SK-N-SH (cell line): ENCODE data around the gene SMAD5. TPM values are rescaled to one million over a fixed set of nuclear protein-coding genes. Genes with fewer than 3 reads are reported as not detected.

ENCODE experiments used
- CTCF ChIA-PET: fragments of 300-600, 350-600 bp; formaldehyde crosslinking; extraction: SDS; loops from one replicate; lab custom pipeline; 2021; lab: Yijun Ruan, JAX
- POLR2A ChIA-PET: fragments of 350-600 bp; sonication (Branson Sonifier 250); formaldehyde crosslinking; extraction: SDS; loops from one replicate; lab custom pipeline; 2020; ENCODE audit warnings: antibody characterized with exemption, inconsistent platforms; lab: Yijun Ruan, JAX
- DNase-seq: peaks from one replicate; pipeline ENCODE4 v3.0.0; 2012
- H2AFZ ChIP-seq: fragments of 200-600 bp; sonication (generic); 2 replicates; pipeline ENCODE4 v1.8.1; 2016; ENCODE audit warnings: antibody characterized with exemption, mild to moderate bottlenecking, low read depth
- H3F3A ChIP-seq: fragments of 200-600 bp; sonication (generic); replicated peaks from 2 replicates; pipeline ENCODE3; 2016; ENCODE audit warnings: antibody characterized with exemption, mild to moderate bottlenecking; ENCODE audit not compliant: insufficient read depth
- H3K27ac ChIP-seq, 2 experiments: fragments of 200-500 bp in 1 of 2; fragments of 200-600 bp in 1 of 2; sonication (Bioruptor generic) in 1 of 2; sonication (generic), shearing (Covaris generic) in 1 of 2; 2 replicates each; pipeline versions ENCODE4 v1.5.1 to v1.6.1; 2014 to 2016; ENCODE audit warnings: low read depth in 2 of 2, inconsistent platforms in 1 of 2, low read length in 1 of 2, mild to moderate bottlenecking in 1 of 2, mixed read lengths in 1 of 2
- H3K27me3 ChIP-seq: fragments of 200-600 bp; sonication (generic), shearing (Covaris generic); 2 replicates; pipeline ENCODE4 v1.6.1; 2016; ENCODE audit warnings: mixed run types; ENCODE audit not compliant: insufficient read depth
- H3K36me3 ChIP-seq, 2 experiments: fragments of 200-500 bp in 1 of 2; fragments of 200-600 bp in 1 of 2; sonication (Bioruptor generic) in 1 of 2; sonication (generic) in 1 of 2; replicated peaks in 1 of 2; 2 replicates each; pipeline versions ENCODE3 to v1.5.1; 2014 to 2016; ENCODE audit warnings: low read length in 1 of 2, mild to moderate bottlenecking in 1 of 2; ENCODE audit not compliant: insufficient read depth in 2 of 2, control insufficient read depth in 1 of 2
- H3K4me1 ChIP-seq, 2 experiments: fragments of 200-500 bp in 1 of 2; fragments of 200-600 bp in 1 of 2; sonication (Bioruptor generic) in 1 of 2; sonication (generic), shearing (Covaris generic) in 1 of 2; 2 replicates each; pipeline versions ENCODE4 v1.5.1 to v1.6.1; 2014 to 2016; ENCODE audit warnings: low read depth in 1 of 2, low read length in 1 of 2, mixed run types in 1 of 2; ENCODE audit not compliant: insufficient read depth in 2 of 2, control insufficient read depth in 1 of 2
- H3K4me2 ChIP-seq: fragments of 200-600 bp; sonication (generic), shearing (Covaris generic); 2 replicates; pipeline ENCODE4 v1.6.1; 2017; ENCODE audit warnings: mixed run types
- H3K4me3 ChIP-seq, 2 experiments: fragments of 200-500 bp in 1 of 2; fragments of 200-600 bp in 1 of 2; sonication (Bioruptor generic) in 1 of 2; sonication (generic), shearing (Covaris generic) in 1 of 2; 2 replicates each; pipeline versions ENCODE4 v1.5.1 to v1.8.1; 2014 to 2016; ENCODE audit warnings: low read depth in 2 of 2, inconsistent platforms in 1 of 2, low read length in 1 of 2, mild to moderate bottlenecking in 1 of 2, mixed read lengths in 1 of 2, moderate library complexity in 1 of 2
- H3K79me2 ChIP-seq: fragments of 200-600 bp; sonication (generic); 2 replicates; pipeline ENCODE4 v1.8.1; 2017; ENCODE audit warnings: mild to moderate bottlenecking; ENCODE audit not compliant: insufficient read depth
- H3K9ac ChIP-seq: fragments of 200-600 bp; sonication (generic); 2 replicates; pipeline ENCODE4 v1.6.1; 2017; ENCODE audit warnings: mixed run types
- H3K9me2 ChIP-seq: fragments of 200-600 bp; sonication (generic); 2 replicates; pipeline ENCODE4 v1.6.1; 2017; ENCODE audit warnings: mixed run types
- H3K9me3 ChIP-seq: fragments of 200-600 bp; sonication (generic); 2 replicates; pipeline ENCODE4 v1.6.1; 2017; ENCODE audit warnings: mixed run types, mild to moderate bottlenecking, moderate library complexity
- H4K20me1 ChIP-seq: fragments of 200-600 bp; sonication (generic); 2 replicates; pipeline ENCODE4 v1.6.1; 2017; ENCODE audit warnings: mild to moderate bottlenecking, mixed run types; ENCODE audit not compliant: insufficient read depth
- CHD2 ChIP-seq: fragments of 150-350 bp; IDR thresholded peaks from 2 replicates; pipeline ENCODE4 v1.6.1; 2018; ENCODE audit warnings: low read length; ENCODE audit not compliant: partially characterized antibody
- CTCF ChIP-seq: fragments of 200-600 bp; sonication (generic); IDR thresholded peaks from 2 replicates; pipeline ENCODE4 v1.6.1; 2017; ENCODE audit warnings: antibody characterized with exemption, mild to moderate bottlenecking, moderate library complexity
- EP300 ChIP-seq, 2 experiments: IDR thresholded peaks; 2 replicates each; pipeline versions ENCODE4 v1.4.0 to v1.6.1; 2012; ENCODE audit warnings: borderline replicate concordance in 1 of 2, low read depth in 1 of 2, low read length in 1 of 2
- FOXJ3 ChIP-seq: sonication (generic); formaldehyde crosslinking; IDR thresholded peaks from 2 replicates; pipeline ENCODE4 v1.5.1; 2020; ENCODE audit warnings: mild to moderate bottlenecking, missing genetic modification reagents
- GABPA ChIP-seq: IDR thresholded peaks from 2 replicates; pipeline ENCODE4 v1.4.0; 2012; ENCODE audit warnings: low read depth, mild to moderate bottlenecking
- GATA2 ChIP-seq: sonication (generic); formaldehyde crosslinking; IDR thresholded peaks from 2 replicates; pipeline ENCODE4 v1.5.0; 2020; ENCODE audit warnings: mild to moderate bottlenecking, missing genetic modification reagents
- IRF3 ChIP-seq: fragments of 150-350 bp; IDR thresholded peaks from 2 replicates; pipeline ENCODE4 v1.6.1; 2016; ENCODE audit warnings: mild to moderate bottlenecking, low read depth, low read length
- MAX ChIP-seq: IDR thresholded peaks from 2 replicates; pipeline ENCODE4 v1.4.0; 2012; ENCODE audit warnings: low read depth
- MXI1 ChIP-seq: IDR thresholded peaks from 2 replicates; pipeline ENCODE4 v1.6.1; 2012; ENCODE audit warnings: mild to moderate bottlenecking, low read depth, low read length, improper control_type of control experiment
- NRF1 ChIP-seq: IDR thresholded peaks from 2 replicates; pipeline ENCODE4 v1.6.1; 2012; ENCODE audit warnings: low read depth, mild to moderate bottlenecking, low read length
- POLR2AphosphoS5 ChIP-seq: IDR thresholded peaks from 2 replicates; pipeline ENCODE4 v1.6.1; 2012; ENCODE audit warnings: low read depth, low read length
- SIN3A ChIP-seq: IDR thresholded peaks from 2 replicates; pipeline ENCODE4 v1.6.1; 2012; ENCODE audit warnings: low read depth, mild to moderate bottlenecking, low read length, moderate library complexity, borderline replicate concordance
- TEAD4 ChIP-seq: IDR thresholded peaks from 2 replicates; pipeline ENCODE4 v1.4.0; 2012; ENCODE audit warnings: mild to moderate bottlenecking, borderline replicate concordance; ENCODE audit not compliant: insufficient read depth
- WGBS: methylation state at CpG from one replicate; pipeline ENCODE4 v1.1.6; 2017; ENCODE audit warnings: low lambda C conversion rate; 5-methylcytosine and 5-hydroxymethylcytosine counted together
- polyA plus RNA-seq, 3 experiments: library from polyadenylated mRNA; depleted of rRNA; stranded (reverse); fragments of >200 nt; gene quantifications; 2 replicates each; pipeline ENCODE4 v1.2.3, GENCODE V29; 2012

The SMAD5 gene
- polyA plus RNA-seq, 1 of the 3 experiments (the other 2 are of a cell fraction), result 26.9 TPM

GRCh38 chr5:136130581-136130980 lies 2.1 kb upstream of the SMAD5 start:
- Histone ChIP-seq H3K79me2 (peaks cover 36% of the 10 kb centered on the region), H3K36me3 (peaks cover 0 to 4% of the 10 kb centered on the region in 2 experiments), H3K9me3 (no peaks in the 10 kb centered on the region), H3K4me2 (no peak overlapping the region), H3K27me3 (no peaks in the 10 kb centered on the region), H3K4me3 (no peak overlapping the region), H3F3A (peaks cover 11% of the 10 kb centered on the region), H4K20me1 (peaks cover 18% of the 10 kb centered on the region), H3K4me1 (peaks cover 0 to 16% of the 10 kb centered on the region in 2 experiments; a peak in 2 of 4 replicates), H2AFZ (no peak overlapping the region), H3K27ac (no peak overlapping the region), H3K9ac (no peak overlapping the region), H3K9me2 (no peaks in the 10 kb centered on the region)
- DNase-seq, result no peak
- no peak for TF ChIP-seq CHD2
- no peak for TF ChIP-seq GATA2
- TF ChIP-seq EP300 (IDR thresholded peaks at IDR 0.05; ENCODE audit: borderline replicate concordance in 1 of 2, low read depth in 1 of 2, low read length in 1 of 2), result no peak
- WGBS, result 90% methylated on average over 2 of the region's 2 CpGs
- POLR2A ChIA-PET, result no interaction called here
- CTCF ChIA-PET, result no interaction called here

GRCh38 chr5:136132087-136132486 lies 558 bp upstream of the SMAD5 start:
- H3K79me2 ChIP-seq, result peaks cover 51% of the 10 kb centered on the region
- H3K4me3 ChIP-seq, result peak overlapping the region; percentile 87 to 95
- 56% methylated on average over 6 of the region's 6 CpGs for WGBS
- no peaks in the 10 kb centered on the region for H3K9me3 ChIP-seq
- no peaks in the 10 kb centered on the region for H3K27me3 ChIP-seq
- H3K4me2 ChIP-seq, result peak overlapping the region; percentile 88
- TF ChIP-seq GABPA, result no peak
- no peak for TF ChIP-seq POLR2AphosphoS5
- TF ChIP-seq CTCF, result no peak
- H2AFZ ChIP-seq, result peak overlapping the region; percentile 96
- no peaks in the 10 kb centered on the region for H3K9me2 ChIP-seq
- H4K20me1 ChIP-seq, result peaks cover 33% of the 10 kb centered on the region
- H3K27ac ChIP-seq, result peak overlapping the region; percentile 82 to 96
- peak; percentile 24 for DNase-seq
- H3K4me1 ChIP-seq, result peaks cover 0 to 16% of the 10 kb centered on the region in 2 experiments; a peak in 2 of 4 replicates
- peaks cover 4 to 6% of the 10 kb centered on the region in 2 experiments for H3K36me3 ChIP-seq
- CTCF ChIA-PET, result interaction anchor here (0.9 to 1.4 kb wide), 5 partner anchors 14 to 187 kb away, joined by 3 to 4 read pairs (median 3); no protein-coding TSS in a partner anchor
- POLR2A ChIA-PET, result interaction anchor here (1.5 kb wide), 2 partner anchors 10 to 101 kb away, joined by 4 to 9 read pairs; no protein-coding TSS in a partner anchor
- H3K9ac ChIP-seq, result peak overlapping the region; percentile 88
- peaks cover 11% of the 10 kb centered on the region for H3F3A ChIP-seq

GRCh38 chr5:136133222-136133921 lies 727 bp downstream of the SMAD5 start:
- Histone ChIP-seq H3K4me3 (peak overlapping the region; percentile 87 to 95), H3K27me3 (no peaks in the 10 kb centered on the region), H3K9me2 (no peaks in the 10 kb centered on the region), H3K36me3 (peaks cover 4 to 14% of the 10 kb centered on the region in 2 experiments), H3F3A (peaks cover 11% of the 10 kb centered on the region), H3K4me1 (peaks cover 0 to 16% of the 10 kb centered on the region in 2 experiments; a peak in 2 of 4 replicates), H3K9me3 (no peaks in the 10 kb centered on the region), H3K79me2 (peaks cover 64% of the 10 kb centered on the region), H4K20me1 (peaks cover 46% of the 10 kb centered on the region), H2AFZ (peak overlapping the region; percentile 78), H3K9ac (peak overlapping the region; percentile 88), H3K27ac (peak overlapping the region; percentile 82 to 96), H3K4me2 (peak overlapping the region; percentile 88)
- DNase-seq, result peak; percentile 31
- no peak for TF ChIP-seq IRF3
- no peak for TF ChIP-seq TEAD4
- TF ChIP-seq NRF1, result peak; percentile 21; the same call in 1 of the 2 replicates
- peak; percentile 26 for TF ChIP-seq CHD2
- TF ChIP-seq SIN3A, result no peak; the same call in 1 of the 2 replicates
- TF ChIP-seq FOXJ3 (CRISPR knock-in tag), result 0 out of 2 replicates have a peak, but pooled peaks have one; percentile 13
- peak; percentile 76 for TF ChIP-seq MXI1
- TF ChIP-seq GABPA, result no peak
- TF ChIP-seq GATA2, result peak; percentile 81
- peak; percentile 61; the same call in 1 of the 2 replicates for TF ChIP-seq MAX
- CTCF ChIA-PET, result interaction anchor here (0.9 to 1.4 kb wide), 3 partner anchors 8 to 189 kb away, joined by 3 to 5 read pairs (median 4); no protein-coding TSS in a partner anchor
- POLR2A ChIA-PET, result interaction anchor here (0.6 to 1.5 kb wide), 3 partner anchors 8 to 103 kb away, joined by 3 to 9 read pairs (median 4); no protein-coding TSS in a partner anchor
- WGBS, result under 1% methylated on average over 24 of the region's 32 CpGs
